DOHH2 (cell line): ENCODE data around the gene SPR.

Experiments used
- CTCF ChIP-seq: fragments of 200-600 bp; sonication (generic); IDR thresholded peaks from one replicate; pipeline ENCODE4 v1.5.1; 2014; ENCODE audit warnings: antibody characterized with exemption, mild to moderate bottlenecking, low read depth, low read length; ENCODE audit not compliant: poor library complexity, severe bottlenecking
- EZH2phosphoT487 ChIP-seq: fragments of 200-600 bp; sonication (generic); IDR thresholded peaks from 2 replicates; pipeline ENCODE4 v1.6.1; 2017; ENCODE audit warnings: borderline replicate concordance, mild to moderate bottlenecking, antibody characterized with exemption, low read length, moderate library complexity, mixed read lengths

- TF ChIP-seq CTCF (no peak), EZH2phosphoT487 (no peak)
These were observed 34.1 kb downstream of the SPR start for GRCh38 chr2:72921088-72921851.
